ENCODE results near the gene ODAM.

- TF ChIP-seq EZH2 (IDR thresholded peaks at IDR 0.05) (no peak), CTCF (IDR thresholded peaks at IDR 0.05) (no peak), EZH2phosphoT487 (IDR thresholded peaks at IDR 0.05) (no peak)
These were observed 4.9 kb upstream of the ODAM start for GRCh38 chr4:70190579-70190978.
